Upper lobe of right lung (tissue), 1 donor: Measurements from ENCODE around the gene BAG3. TPM values are rescaled to one million over a fixed set of nuclear protein-coding genes. Genes with fewer than 3 reads are reported as not detected.
"Not testable (repeated sequence)": the region's sequence is repeated elsewhere in the genome, so short reads cannot be mapped to it uniquely, and the experiment has no call there.

Experiments
- ATAC-seq: fragments of 200-7000 bp; cut with Tn5 transposase; one replicate; pipeline ENCODE4 v1.9.1; 2020; ENCODE audit warnings: mild to moderate bottlenecking, moderate library complexity
- DNase-seq: peaks from one replicate; pipeline ENCODE4 v3.0.0-alpha.2; 2020
- H3K27ac ChIP-seq: fragments of 200-600 bp; one replicate; pipeline ENCODE4 v1.8.0; 2022
- H3K27me3 ChIP-seq: fragments of 200-600 bp; one replicate; pipeline ENCODE4 v1.8.0; 2022; ENCODE audit warnings: mild to moderate bottlenecking
- H3K36me3 ChIP-seq: fragments of 200-600 bp; one replicate; pipeline ENCODE4 v1.8.0; 2022
- H3K4me1 ChIP-seq: fragments of 200-600 bp; one replicate; pipeline ENCODE4 v1.8.0; 2022
- H3K4me3 ChIP-seq: fragments of 200-600 bp; one replicate; pipeline ENCODE4 v1.8.0; 2022; ENCODE audit warnings: mild to moderate bottlenecking
- H3K9me3 ChIP-seq: fragments of 200-600 bp; one replicate; pipeline ENCODE4 v1.8.0; 2022
- CTCF ChIP-seq: fragments of 200-600 bp; IDR thresholded peaks from one replicate; pipeline ENCODE4 v1.8.0; 2022; ENCODE audit warnings: antibody characterized with exemption
- intact Hi-C: fragments of 100-400 bp; cut with DNase I; formaldehyde crosslinking; loops from one replicate; pipeline ENCODE4 v1.11.0; 2022
- total RNA-seq: library from RNA; stranded (reverse); fragmentation: NEBNext Ultra II Directional; extraction: Animal tissue kit (Norgen Biotek cat#: 25700); gene quantifications from one replicate; pipeline ENCODE4 v1.2.1, GENCODE V29; 2021
- donor health status: DM: no; HTN: yes; CAD: no; lungs with severe emphysema.

BAG3 gene
- total RNA-seq, 1 donor from 2014 or later, result 41.5 TPM

DNA sequence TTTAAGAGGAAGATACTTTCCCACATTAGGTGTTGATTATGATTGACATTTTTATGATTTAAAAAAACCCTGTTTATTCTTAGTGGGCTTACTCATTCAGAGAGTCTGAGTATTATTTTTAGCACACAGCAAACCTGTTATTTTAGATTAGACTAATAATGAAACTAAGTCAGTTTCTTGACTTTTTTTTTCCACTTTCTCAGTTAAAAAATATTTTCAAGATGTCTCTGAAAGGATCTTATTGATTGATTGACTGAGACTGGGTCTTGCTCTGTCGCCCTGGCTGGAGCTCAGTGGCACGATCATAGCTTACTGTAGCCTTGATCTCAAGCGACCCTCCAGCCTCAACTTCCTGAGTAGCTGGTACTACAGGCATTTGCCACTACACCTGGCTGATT is 54.3 kb downstream of the BAG3 start:
- no peaks in the 10 kb centered on the region for H3K27me3 ChIP-seq
- no peak overlapping the region for H3K4me3 ChIP-seq
- ATAC-seq, result no peak
- intact Hi-C loops, result no loop called here
- TF ChIP-seq CTCF, result no peak
- H3K36me3 ChIP-seq, result no peaks in the 10 kb centered on the region
- no peaks in the 10 kb centered on the region for H3K4me1 ChIP-seq
- H3K27ac ChIP-seq, result no peak overlapping the region
- DNase-seq, result no peak
- no peaks in the 10 kb centered on the region for H3K9me3 ChIP-seq

GRCh38 chr10:119706521-119707278 is 55.5 kb downstream of the BAG3 start:
- H3K27ac ChIP-seq, result no peak overlapping the region
- DNase-seq (no peak), ATAC-seq (no peak)
- no peaks in the 10 kb centered on the region for H3K4me1 ChIP-seq
- H3K9me3 ChIP-seq, result no peaks in the 10 kb centered on the region
- intact Hi-C loops, result no loop called here
- no peaks in the 10 kb centered on the region for H3K27me3 ChIP-seq
- no peaks in the 10 kb centered on the region for H3K36me3 ChIP-seq
- H3K4me3 ChIP-seq, result no peak overlapping the region
- TF ChIP-seq CTCF, result no peak

- H3K36me3 ChIP-seq, H3K4me1 ChIP-seq, DNase-seq, ATAC-seq, H3K27me3 ChIP-seq, H3K27ac ChIP-seq, H3K9me3 ChIP-seq, intact Hi-C loops, H3K4me3 ChIP-seq: not testable (repeated sequence)
Measured at GRCh38 chr10:119707331-119707730, 56.2 kb downstream of the BAG3 start.

DNA sequence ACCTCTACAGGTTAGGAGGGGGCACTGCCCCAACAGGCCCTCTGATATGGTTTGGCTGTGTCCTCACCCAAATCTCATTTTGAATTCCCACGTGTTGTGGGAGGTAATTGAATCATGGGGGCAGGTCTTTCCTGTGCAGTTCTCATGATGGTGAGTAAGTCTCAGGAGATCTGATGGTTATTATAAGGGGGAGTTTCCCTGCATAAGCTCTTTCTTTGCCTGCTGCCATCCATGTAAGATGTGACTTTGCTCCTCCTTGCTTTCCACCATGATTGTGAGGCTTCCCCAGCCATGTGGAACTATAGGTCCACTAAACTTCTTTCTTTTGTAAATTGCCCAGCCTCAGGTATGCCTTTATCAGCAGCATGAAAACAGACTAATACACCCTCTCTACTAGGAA is 59.8 kb downstream of the BAG3 start:
- intact Hi-C loops, H3K36me3 ChIP-seq, H3K9me3 ChIP-seq, H3K27ac ChIP-seq, H3K4me3 ChIP-seq, H3K4me1 ChIP-seq, DNase-seq, ATAC-seq, H3K27me3 ChIP-seq: not testable (repeated sequence)

- intact Hi-C loops, result no loop called here
- ATAC-seq (no peak), DNase-seq (no peak)
- Histone ChIP-seq H3K4me1 (no peaks in the 10 kb centered on the region), H3K4me3 (no peak overlapping the region), H3K36me3 (no peaks in the 10 kb centered on the region), H3K27me3 (no peaks in the 10 kb centered on the region), H3K9me3 (no peaks in the 10 kb centered on the region), H3K27ac (no peak overlapping the region)
- no peak for TF ChIP-seq CTCF
Measured at GRCh38 chr10:119713744-119714483, 62.7 kb downstream of the BAG3 start.

DNA sequence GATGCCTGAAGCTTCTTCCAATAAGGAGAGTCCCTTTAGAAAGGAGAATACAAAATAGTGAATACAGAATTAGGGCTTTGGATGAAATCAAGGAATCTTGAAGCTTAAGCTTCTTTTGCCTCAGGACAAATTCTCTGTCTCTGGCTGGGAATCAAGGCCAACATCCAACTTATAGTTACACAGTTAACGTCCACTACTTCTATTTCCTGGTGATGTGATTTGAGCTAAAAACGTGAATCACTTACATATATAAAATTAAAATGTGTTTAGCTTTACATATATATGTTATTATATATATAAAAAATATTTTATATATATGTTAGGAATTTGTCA is 63.3 kb downstream of the BAG3 start:
- no peak for ATAC-seq

More for the DNA sequence above, 63.3 kb downstream of the BAG3 start:
- TF ChIP-seq CTCF, result no peak
- intact Hi-C loops, result no loop called here
- Histone ChIP-seq H3K4me1 (no peaks in the 10 kb centered on the region), H3K27ac (no peak overlapping the region), H3K9me3 (no peaks in the 10 kb centered on the region), H3K27me3 (no peaks in the 10 kb centered on the region), H3K36me3 (no peaks in the 10 kb centered on the region), H3K4me3 (no peak overlapping the region)
- DNase-seq, result no peak
